ENCODE data around the gene ZDHHC22. TPM values are rescaled to one million over a fixed set of nuclear protein-coding genes. Genes with fewer than 3 reads are reported as not detected.
A peak's percentile ranks its signal among the peaks of the same experiment; 100 is the strongest.

Gene ZDHHC22
- total RNA-seq, 1 donor from 2014 or later: 0.16 TPM

DNA sequence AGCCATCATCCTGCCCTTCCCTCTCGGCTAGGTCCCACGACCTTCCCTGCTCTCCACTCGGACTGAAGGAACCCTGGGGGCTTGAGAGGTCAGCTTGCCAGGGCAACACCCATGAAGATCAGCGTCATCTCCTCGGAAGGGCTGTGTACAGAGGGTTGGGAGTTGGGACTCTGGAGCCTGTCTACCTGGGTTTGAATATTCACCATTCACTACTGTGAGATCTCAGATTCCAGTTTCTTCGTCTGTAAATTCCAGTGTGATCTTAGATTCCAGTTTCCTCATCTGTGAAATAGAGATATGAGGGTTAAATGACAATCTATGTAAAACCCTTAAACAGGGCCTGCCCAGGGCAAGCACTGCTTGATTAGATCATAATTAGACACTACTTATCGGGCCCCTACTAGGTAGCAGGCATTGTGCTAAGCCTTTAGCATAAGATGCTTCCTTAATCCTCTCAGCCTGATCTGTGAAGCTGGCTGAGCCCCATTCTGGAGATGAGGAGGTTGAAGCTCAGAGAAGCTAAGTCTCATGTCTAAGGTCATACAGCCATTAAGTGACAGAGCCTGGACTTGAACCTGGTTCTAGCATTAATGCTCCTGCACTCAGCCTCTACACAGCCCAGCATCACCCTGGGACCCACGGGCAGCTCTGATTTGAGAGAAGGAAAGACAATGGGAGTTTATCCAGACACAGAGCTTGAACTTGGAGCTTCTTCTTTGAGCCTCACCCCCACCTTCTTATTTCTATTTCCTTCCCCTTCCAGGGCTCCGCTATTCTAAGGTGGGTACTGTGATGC is 612 bp upstream of the ZDHHC22 start:
- no peak for DNase-seq (ENCODE audit: extremely low spot score, unreplicated experiment)
- Mint-ChIP-seq H3K36me3 (ENCODE audit: unreplicated experiment) (no peaks in the 10 kb centered on the region), H3K4me1 (ENCODE audit: unreplicated experiment) (peaks cover 18% of the 10 kb centered on the region), H3K27me3 (ENCODE audit: unreplicated experiment) (peaks cover 77% of the 10 kb centered on the region), H3K9me3 (ENCODE audit: unreplicated experiment) (no peaks in the 10 kb centered on the region), H3K4me3 (ENCODE audit: unreplicated experiment) (peak overlapping the region; percentile 59), H3K27ac (ENCODE audit: unreplicated experiment) (no peak overlapping the region)
- TF ChIP-seq, protein P1, sequence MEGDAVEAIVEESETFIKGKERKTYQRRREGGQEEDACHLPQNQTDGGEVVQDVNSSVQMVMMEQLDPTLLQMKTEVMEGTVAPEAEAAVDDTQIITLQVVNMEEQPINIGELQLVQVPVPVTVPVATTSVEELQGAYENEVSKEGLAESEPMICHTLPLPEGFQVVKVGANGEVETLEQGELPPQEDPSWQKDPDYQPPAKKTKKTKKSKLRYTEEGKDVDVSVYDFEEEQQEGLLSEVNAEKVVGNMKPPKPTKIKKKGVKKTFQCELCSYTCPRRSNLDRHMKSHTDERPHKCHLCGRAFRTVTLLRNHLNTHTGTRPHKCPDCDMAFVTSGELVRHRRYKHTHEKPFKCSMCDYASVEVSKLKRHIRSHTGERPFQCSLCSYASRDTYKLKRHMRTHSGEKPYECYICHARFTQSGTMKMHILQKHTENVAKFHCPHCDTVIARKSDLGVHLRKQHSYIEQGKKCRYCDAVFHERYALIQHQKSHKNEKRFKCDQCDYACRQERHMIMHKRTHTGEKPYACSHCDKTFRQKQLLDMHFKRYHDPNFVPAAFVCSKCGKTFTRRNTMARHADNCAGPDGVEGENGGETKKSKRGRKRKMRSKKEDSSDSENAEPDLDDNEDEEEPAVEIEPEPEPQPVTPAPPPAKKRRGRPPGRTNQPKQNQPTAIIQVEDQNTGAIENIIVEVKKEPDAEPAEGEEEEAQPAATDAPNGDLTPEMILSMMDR (IDR thresholded peaks at IDR 0.05): no peak

DNA sequence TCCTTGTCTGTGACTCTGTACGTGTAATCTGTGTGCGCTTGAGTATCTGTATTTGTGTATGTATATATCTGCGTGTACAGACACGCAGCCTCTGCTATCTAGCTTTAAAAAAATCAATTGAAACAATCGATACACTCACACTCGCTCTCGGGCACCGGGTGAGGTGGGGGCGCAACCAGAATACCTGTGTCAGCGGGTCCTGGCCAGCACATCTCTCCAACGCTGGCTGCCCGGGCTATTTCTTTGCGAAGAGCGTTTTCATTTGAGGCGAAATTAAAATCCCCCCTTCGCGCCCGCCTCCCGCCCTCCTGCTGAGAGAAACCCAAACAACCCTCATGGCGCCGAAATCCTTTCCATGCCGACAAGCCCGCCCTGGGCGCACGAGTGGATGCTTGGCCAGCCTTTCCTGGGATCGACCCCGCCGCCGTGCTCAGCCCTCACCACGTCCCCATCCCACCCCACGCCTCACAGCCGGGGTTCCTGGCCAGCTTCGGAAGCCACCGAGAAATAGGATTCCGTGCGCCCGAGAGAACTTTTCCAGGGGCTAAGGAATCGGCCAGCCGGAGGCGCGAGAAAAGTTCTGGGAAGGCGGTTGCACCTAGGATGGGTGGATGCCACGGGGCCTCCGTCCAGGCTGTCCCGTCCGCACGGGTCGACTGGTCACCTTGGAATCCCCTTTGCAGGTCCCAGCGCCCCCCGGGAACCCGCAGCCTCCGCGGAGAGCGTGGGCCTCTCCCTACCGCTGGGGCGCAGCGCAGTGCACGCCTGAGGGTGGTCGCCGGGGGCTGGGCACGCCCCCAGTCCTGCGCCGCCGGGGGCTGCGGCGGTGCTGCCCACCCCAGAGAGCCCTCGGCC is 1.0 kb downstream of the ZDHHC22 start:
- Mint-ChIP-seq H3K27me3 (ENCODE audit: unreplicated experiment) (peaks cover 65% of the 10 kb centered on the region), H3K27ac (ENCODE audit: unreplicated experiment) (no peak overlapping the region), H3K9me3 (ENCODE audit: unreplicated experiment) (no peaks in the 10 kb centered on the region), H3K36me3 (ENCODE audit: unreplicated experiment) (no peaks in the 10 kb centered on the region), H3K4me1 (ENCODE audit: unreplicated experiment) (peaks cover 18% of the 10 kb centered on the region), H3K4me3 (ENCODE audit: unreplicated experiment) (peak overlapping the region; percentile 62)
- TF ChIP-seq, protein P1 (IDR thresholded peaks at IDR 0.05): no peak
- no peak for DNase-seq (ENCODE audit: extremely low spot score, unreplicated experiment)

DNA sequence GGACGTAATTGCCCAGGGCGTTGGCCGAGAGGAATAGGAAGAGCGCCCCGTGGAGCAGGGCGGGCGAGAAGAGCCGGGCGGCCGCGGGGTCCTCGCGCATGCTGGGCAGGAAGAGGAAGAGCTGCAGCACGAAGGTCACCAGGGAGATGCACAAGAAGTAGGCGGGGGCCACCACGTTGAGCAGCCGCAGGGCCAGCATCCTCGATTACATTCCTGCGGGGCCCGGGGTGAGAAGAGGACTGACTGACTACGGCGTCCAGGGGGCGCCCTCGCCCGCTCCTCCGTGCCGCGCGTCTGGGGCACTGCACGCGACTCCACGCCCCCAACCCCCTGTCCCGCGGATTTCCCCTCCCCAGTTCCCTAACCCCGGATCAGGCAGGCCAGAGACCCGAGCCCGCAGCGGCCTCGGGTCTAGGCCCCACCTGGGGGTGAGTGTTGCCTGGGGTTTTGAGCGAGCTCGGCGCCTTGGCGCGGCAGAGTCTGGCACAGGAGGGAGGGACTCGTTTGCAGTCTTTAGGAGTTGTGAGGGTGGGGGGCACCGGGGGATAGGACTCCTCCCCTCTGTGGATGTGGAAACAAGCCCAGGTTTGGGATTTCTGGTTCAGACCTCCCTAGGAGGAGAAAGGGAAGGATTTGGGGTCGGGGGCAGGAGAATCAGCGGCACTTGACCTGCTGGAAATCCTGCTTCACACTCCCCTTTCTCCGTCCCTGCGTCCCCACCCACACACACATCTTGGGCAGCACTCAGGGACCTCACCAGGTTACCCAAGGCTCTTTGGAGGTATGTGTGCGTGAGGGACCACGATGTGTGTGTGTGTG is 1.8 kb downstream of the ZDHHC22 start:
- peaks cover 61% of the 10 kb centered on the region for H3K27me3 Mint-ChIP-seq (ENCODE audit: unreplicated experiment)
- DNase-seq (ENCODE audit: extremely low spot score, unreplicated experiment): no peak
- TF ChIP-seq, protein P1 (IDR thresholded peaks at IDR 0.05): peak; percentile 61
- peaks cover 18% of the 10 kb centered on the region for H3K4me1 Mint-ChIP-seq (ENCODE audit: unreplicated experiment)
- no peak overlapping the region for H3K27ac Mint-ChIP-seq (ENCODE audit: unreplicated experiment)
- H3K36me3 Mint-ChIP-seq (ENCODE audit: unreplicated experiment): no peaks in the 10 kb centered on the region
- H3K4me3 Mint-ChIP-seq (ENCODE audit: unreplicated experiment): peak overlapping the region; percentile 62
- H3K9me3 Mint-ChIP-seq (ENCODE audit: unreplicated experiment): no peaks in the 10 kb centered on the region

DNA sequence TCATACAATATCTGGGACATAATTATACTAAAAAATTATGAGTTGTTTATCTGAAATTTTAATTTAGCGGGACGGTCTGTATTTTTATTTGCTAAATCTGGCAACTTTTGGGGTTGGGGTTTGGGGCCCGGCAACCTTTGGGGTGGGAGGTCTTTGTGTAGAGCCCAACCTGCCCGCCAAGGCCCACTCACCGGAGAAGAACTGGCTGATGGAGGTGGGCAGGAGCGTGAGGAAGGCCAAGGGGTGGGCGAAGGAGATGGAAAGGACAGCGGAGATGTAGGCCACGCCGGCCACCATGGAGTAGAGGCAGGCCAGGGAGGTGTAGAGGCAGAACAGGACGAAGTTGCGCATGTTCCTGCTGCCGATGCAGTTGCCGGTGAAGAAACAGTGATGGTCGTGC is 2.6 kb downstream of the ZDHHC22 start:
- H3K4me3 Mint-ChIP-seq (ENCODE audit: unreplicated experiment): no peak overlapping the region
- no peak for DNase-seq (ENCODE audit: extremely low spot score, unreplicated experiment)
- no peak overlapping the region for H3K27ac Mint-ChIP-seq (ENCODE audit: unreplicated experiment)
- peaks cover 18% of the 10 kb centered on the region for H3K4me1 Mint-ChIP-seq (ENCODE audit: unreplicated experiment)
- H3K27me3 Mint-ChIP-seq (ENCODE audit: unreplicated experiment): peaks cover 58% of the 10 kb centered on the region
- H3K9me3 Mint-ChIP-seq (ENCODE audit: unreplicated experiment): no peaks in the 10 kb centered on the region
- TF ChIP-seq, protein P1 (IDR thresholded peaks at IDR 0.05): no peak
- H3K36me3 Mint-ChIP-seq (ENCODE audit: unreplicated experiment): no peaks in the 10 kb centered on the region

Measured in osteocyte (in vitro differentiated cells).